OCI-M2 (cell line): ENCODE data around the gene SEMA3D.

Experiments
- DNase-seq: peaks from one replicate; lab custom pipeline; 2025; ENCODE audit not compliant: unreplicated experiment; lab: John Stamatoyannopoulos, UW

Gene SEMA3D

GRCh38 chr7:85130702-85131101 is 56.2 kb downstream of the SEMA3D start:
- DNase-seq, result no peak

- no peak for DNase-seq
Observed at GRCh38 chr7:85126383-85126782, 60.5 kb downstream of the SEMA3D start.

- no peak for DNase-seq
Observed at GRCh38 chr7:85125651-85126131, 61.2 kb downstream of the SEMA3D start.

DNA sequence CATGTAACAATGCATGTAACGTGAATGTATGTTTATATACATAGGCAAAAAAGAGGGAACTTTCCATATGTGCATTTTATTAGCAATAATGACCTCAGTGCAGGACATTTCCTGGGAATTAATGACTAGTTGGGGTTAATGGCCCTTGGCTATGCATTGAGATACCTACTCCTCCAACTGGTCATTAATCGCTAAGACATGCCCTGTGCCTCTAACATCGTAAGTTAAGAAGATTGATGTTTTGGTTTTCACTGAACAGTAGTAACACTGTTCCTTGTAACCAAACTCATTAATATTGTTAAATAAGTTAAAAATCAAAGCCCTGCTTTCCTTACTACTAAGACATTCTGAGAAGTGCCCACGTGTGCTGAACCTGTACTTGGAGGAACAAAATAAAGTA is 61.7 kb downstream of the SEMA3D start:
- DNase-seq, result no peak

- DNase-seq, result no peak
Observed at GRCh38 chr7:85119934-85120333, 66.9 kb downstream of the SEMA3D start.

DNA sequence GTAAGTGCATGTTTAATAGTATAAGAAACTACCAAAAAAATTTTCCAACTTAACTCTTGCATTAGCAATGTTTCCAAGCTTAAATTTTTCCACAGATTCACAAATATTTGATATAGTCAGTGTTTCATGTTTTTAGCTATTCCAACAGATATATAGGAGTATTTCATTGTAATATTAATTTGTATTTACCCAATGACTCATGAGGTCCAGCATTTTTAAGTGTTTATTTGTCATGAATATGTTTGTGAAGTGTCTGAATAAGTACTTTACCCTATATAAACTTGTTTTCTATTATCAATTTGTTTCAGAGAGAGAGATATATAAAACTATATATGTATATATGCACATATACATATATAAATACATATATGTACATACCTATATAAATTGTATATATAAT is 71.0 kb downstream of the SEMA3D start:
- DNase-seq, result no peak

DNA sequence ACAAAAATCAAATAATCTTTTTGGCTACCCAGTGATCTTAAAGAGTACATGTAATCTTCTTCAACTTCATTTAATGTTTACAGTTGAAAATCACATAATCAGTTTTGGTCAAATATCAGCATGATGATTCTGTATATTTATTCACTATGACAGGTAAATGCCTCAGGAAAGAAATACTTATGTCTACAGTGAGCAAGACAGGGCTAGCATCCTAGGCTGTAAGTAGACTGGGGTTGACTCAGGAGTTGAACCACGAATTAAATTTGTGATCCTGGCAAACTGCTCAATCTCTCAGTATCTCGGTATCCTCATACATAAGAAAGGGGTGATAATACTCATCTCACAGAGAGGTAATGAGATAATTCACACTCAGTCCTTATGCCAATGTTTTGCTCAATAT is 71.8 kb downstream of the SEMA3D start:
- no peak for DNase-seq

DNA sequence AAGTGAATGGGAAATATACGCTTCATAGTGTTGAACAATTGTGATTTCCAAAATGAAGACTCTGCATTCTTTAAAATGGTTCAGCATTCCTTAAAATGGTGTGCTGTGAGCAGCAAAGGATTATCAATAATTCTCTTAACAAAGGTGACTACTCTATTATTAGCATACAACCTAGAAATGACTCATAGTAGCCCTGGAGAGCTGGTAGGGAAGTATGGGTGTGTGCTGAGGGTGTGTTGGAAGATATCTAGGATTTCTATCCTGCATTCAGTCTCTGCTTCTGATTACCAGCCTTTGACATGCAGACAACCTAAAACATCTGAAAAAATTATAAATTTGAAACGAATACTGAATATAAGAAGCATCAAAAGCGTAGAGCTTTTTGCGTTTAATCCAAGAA is 72.5 kb downstream of the SEMA3D start:
- DNase-seq, result no peak

- no peak for DNase-seq
Observed at GRCh38 chr7:85111761-85112160, 75.1 kb downstream of the SEMA3D start.

- DNase-seq, result no peak
Observed at GRCh38 chr7:85106719-85107118, 80.1 kb downstream of the SEMA3D start.

DNA sequence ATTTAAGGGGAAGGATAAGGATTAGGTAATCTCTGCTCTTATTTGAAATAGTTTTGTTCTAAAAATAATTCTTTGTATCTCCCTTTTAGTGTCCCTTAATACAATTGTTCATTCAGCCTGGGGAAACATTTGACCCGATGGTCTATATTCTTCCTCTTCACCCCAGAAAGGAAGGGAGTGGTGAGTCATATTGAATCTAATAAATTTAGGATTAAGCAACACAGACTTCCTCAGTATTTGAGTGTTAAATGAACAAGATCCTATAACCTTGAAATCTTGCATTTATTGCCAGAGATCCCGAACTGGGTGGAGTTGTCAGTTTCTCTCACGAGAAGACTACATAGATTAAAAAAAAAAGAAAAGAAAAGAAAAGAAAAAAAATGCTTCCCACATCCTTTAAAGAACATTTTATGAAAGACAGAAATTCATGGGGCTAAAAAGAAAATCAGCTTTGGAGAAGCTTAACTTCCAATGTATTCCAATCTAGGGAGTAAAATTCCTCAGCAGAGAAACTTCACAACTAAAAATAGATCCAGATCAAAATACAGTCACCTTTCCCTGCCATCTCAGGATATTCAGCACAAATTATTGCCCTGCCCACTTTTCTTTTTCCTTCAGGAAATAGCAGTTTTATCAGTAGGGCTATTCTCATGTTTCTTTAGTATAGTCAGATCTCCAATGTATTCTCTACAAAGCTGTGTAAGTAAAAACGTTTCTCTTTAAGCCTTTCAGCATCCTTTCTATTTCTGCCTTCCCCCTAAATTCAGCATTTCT is 82.2 kb downstream of the SEMA3D start:
- no peak for DNase-seq

DNA sequence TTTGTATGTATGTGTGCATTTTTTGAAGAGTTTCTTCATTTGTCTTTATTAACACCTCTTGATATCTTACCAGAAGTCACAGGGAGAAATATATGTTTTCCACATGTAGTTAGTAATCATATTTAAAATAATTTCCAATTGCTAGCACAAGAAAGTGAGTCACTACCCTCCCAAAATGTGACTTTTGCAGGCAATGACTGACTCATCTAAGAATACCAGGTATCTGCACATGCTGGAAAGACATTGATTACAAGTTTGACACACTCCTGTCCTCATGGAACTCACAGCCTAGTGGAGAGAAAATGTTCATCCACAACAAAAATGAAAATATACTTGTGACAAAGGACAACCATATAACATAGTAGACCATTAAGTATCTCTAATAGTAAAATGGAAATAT is 82.9 kb downstream of the SEMA3D start:
- no peak for DNase-seq

DNA sequence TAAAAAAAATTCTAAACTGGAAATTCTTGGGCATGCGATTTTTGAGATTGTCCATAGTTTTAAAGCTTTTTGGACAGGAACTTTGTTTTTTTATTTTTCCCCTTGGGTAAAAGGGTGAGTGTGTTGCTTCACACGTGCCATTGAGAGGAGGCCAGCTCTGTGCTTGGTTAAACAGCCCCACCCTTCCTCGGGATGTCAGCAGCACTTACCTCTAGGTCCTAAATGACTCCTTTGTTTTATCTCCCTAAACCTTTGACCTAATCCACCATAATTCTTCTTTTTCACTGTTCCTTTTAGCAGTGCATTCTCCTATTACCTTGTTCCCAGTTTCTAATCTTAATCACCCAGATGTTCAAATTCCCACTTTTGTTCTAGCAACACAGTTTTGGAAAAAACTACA is 83.5 kb downstream of the SEMA3D start:
- DNase-seq, result no peak

GRCh38 chr7:85102813-85103350 is 84.0 kb downstream of the SEMA3D start:
- DNase-seq, result no peak

DNA sequence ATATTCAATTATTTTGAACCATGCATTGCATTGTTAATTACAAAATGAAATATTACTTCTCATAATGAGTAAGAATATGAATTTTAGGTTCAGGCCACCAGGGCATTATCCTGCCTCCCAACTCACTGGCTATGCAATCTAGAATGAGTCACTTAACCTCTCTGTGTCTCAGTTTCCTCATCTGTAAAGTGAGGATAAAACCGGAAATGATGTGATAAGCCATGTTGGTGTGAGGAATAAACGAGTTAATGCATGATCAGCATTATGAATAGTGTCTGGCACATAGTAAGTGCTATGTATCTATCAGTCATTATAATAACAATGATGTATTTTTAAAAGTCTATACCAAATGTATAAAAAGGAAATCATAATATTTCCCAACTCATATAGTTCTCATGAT is 85.5 kb downstream of the SEMA3D start:
- DNase-seq, result no peak

GRCh38 chr7:85097844-85098243 is 89.0 kb downstream of the SEMA3D start:
- DNase-seq, result no peak

- DNase-seq, result no peak
Observed at GRCh38 chr7:85095806-85096205, 91.0 kb downstream of the SEMA3D start.

DNA sequence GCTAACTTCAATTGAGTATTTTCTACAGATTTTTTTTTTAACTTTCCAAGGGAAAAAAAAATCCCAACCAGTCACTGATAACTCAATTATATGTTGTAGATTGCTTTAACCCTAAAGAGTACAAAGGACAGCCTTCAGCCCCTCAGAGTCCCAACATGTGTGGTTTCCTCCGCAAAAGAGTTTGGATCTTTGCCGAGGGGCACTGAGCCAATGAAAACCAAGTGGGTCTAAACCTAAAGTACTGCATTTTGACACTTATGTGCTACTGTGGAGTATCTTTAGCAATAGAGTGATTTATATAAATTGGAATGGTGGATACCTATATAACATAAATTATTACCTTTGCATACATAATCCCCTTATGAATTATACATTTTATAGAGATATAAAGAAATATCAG is 91.5 kb downstream of the SEMA3D start:
- no peak for DNase-seq

DNA sequence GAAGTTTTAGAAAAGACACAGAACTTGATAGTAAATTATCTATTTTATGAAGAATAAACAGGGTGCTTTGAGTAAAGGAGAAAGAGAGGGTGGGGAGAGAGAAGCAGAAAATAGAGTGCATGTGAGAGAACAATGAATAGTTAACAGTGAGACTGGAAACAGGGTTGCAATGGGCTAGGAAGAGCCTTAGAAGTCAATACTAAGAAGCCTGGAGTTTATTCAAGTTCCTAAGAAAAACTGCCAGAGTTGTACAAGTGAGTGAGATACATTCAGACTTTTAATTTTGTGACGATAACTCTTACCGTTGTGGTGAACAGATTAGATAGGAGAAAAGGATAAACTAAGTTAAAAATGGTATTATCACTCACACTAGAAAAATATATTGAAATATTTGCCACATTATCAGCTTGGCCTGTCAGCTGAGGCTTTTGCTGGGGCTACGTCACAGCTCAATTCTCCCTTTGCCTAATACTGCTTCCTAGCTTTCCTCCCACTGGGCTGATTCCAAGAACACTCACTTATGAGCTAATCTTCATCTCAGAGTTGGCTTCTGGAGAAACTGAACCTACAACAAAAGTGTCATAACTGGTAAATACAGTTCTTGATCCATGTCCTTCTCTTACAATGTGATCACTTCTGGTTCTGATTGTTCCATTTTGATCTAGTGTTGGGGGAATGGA is 92.7 kb downstream of the SEMA3D start:
- DNase-seq, result no peak

- no peak for DNase-seq
Observed at GRCh38 chr7:85091565-85091928, 95.3 kb downstream of the SEMA3D start.

- no peak for DNase-seq
Observed at GRCh38 chr7:85090919-85091564, 95.8 kb downstream of the SEMA3D start.

DNA sequence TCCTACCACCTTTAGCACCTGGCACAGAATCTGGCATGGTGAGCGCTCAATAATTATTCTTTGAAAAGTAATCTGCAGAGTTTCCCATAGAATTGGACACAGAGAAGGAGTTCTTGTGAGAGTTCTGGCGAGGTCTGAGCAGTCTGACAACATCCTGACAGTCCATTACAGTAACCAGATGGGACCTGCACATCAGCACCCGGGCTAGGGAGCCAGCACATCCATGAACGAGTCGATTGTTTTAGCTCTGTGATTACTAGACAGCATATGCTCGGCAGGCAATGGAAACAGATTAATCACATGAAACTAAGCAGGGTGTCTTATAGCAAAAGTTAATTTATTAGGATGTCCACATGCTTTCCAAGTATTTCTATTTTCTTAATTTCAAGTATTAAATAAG is 96.7 kb downstream of the SEMA3D start:
- no peak for DNase-seq
